HepG2 (cell line): Measurements from ENCODE around the gene LCN12. TPM values are rescaled to one million over a fixed set of nuclear protein-coding genes. Genes with fewer than 3 reads are reported as not detected.

ENCODE experiments used
- ATAC-seq: fragments of 200-7000 bp; cut with Tn5 transposase; 3 replicates; pipeline ENCODE4 v1.9.1; 2020; ENCODE audit warnings: mild to moderate bottlenecking, moderate library complexity
- BruUV-seq: library from RNA; stranded (reverse); fragments of 400-500 nt; replicated peaks from 2 replicates; lab custom pipeline; 2021; lab: Mats Ljungman, UMichigan
- CTCF ChIA-PET: fragments of 300-600 bp; formaldehyde crosslinking; extraction: SDS; loops from one replicate; lab custom pipeline; 2021; ENCODE audit warnings: low total read pairs, inconsistent platforms, low intra/inter-chr PET ratio; lab: Yijun Ruan, JAX
- POLR2A ChIA-PET: fragments of 350-600 bp; sonication (Branson Sonifier 250); formaldehyde crosslinking; loops from one replicate; lab custom pipeline; 2020; ENCODE audit warnings: antibody characterized with exemption, inconsistent platforms; lab: Yijun Ruan, JAX
- DNase-seq: peaks from one replicate; pipeline ENCODE4 v3.0.0-alpha.2; 2015; ENCODE audit warnings: low spot score
- FAIRE-seq: peaks from 3 replicates; lab custom pipeline; 2011; peaks lifted over from hg19 to GRCh38; lab: Jason Lieb, UNC
- H2AFZ ChIP-seq: one replicate; pipeline ENCODE4 v1.6.1; 2011; ENCODE audit warnings: low read length, inconsistent platforms
- H3K27ac ChIP-seq: fragments of 300-600 bp; 3 replicates; pipeline ENCODE4 v1.8.0; 2011; ENCODE audit warnings: mixed run types, mild to moderate bottlenecking, mixed read lengths, low read length, inconsistent platforms; ENCODE audit not compliant: insufficient read depth; ENCODE audit errors: extremely low read length
- H3K27me3 ChIP-seq, 2 experiments: fragments of 200-600 bp in 1 of 2; 2 replicates in 1 of 2; 3 replicates in 1 of 2; pipeline versions ENCODE4 v1.6.0 to v1.8.0; 2011; ENCODE audit warnings: low read length in 2 of 2, mild to moderate bottlenecking in 2 of 2, moderate library complexity in 2 of 2, inconsistent platforms in 1 of 2; ENCODE audit not compliant: insufficient read depth in 2 of 2, control insufficient read depth in 1 of 2
- H3K36me3 ChIP-seq, 2 experiments: fragments of 200-600 bp in 1 of 2; replicated peaks in 1 of 2; 2 replicates in 1 of 2; 3 replicates in 1 of 2; pipeline versions ENCODE4 v1.5.1 to v1.8.0; 2011; ENCODE audit warnings: low read length in 2 of 2, inconsistent platforms in 1 of 2; ENCODE audit not compliant: insufficient read depth in 2 of 2, control insufficient read depth in 1 of 2
- H3K4me1 ChIP-seq: 2 replicates; pipeline ENCODE4 v1.5.1; 2012; ENCODE audit warnings: low read length, inconsistent platforms; ENCODE audit not compliant: insufficient read depth
- H3K4me2 ChIP-seq: 2 replicates; pipeline ENCODE4 v1.6.0; 2011; ENCODE audit warnings: low read depth, low read length, inconsistent platforms
- H3K4me3 ChIP-seq, 3 experiments: fragments of 200-600 bp in 1 of 3; sonication (generic), shearing (Covaris generic) in 1 of 3; replicated peaks in 1 of 3; 2 replicates each; pipeline ENCODE4 v1.5.1; 2011 to 2016; ENCODE audit warnings: low read length in 3 of 3, inconsistent platforms in 2 of 3, low read depth in 2 of 3, mild to moderate bottlenecking in 2 of 3, control low read depth in 1 of 3, mixed read lengths in 1 of 3; ENCODE audit not compliant: insufficient read depth in 1 of 3
- H3K79me2 ChIP-seq: one replicate; pipeline ENCODE4 v1.6.1; 2011; ENCODE audit warnings: low read length, inconsistent platforms; ENCODE audit not compliant: insufficient read depth
- H3K9ac ChIP-seq: 2 replicates; pipeline ENCODE4 v1.6.0; 2011; ENCODE audit warnings: mild to moderate bottlenecking, low read depth, low read length, inconsistent platforms; ENCODE audit not compliant: insufficient read depth
- H3K9me3 ChIP-seq: 2 replicates; pipeline ENCODE4 v1.5.1; 2012; ENCODE audit warnings: mild to moderate bottlenecking, low read length
- H4K20me1 ChIP-seq: 2 replicates; pipeline ENCODE4 v1.6.0; 2011; ENCODE audit warnings: inconsistent platforms, mild to moderate bottlenecking, low read length, moderate library complexity; ENCODE audit not compliant: insufficient read depth
- DMAP1 ChIP-seq: IDR thresholded peaks from 2 replicates; pipeline ENCODE4 v1.6.1; 2016
- WGBS: methylation state at CpG from one replicate; pipeline ENCODE4 v1.1.6; 2017; ENCODE audit warnings: low lambda C conversion rate; 5-methylcytosine and 5-hydroxymethylcytosine counted together
- in situ Hi-C: cut with HindIII; loops from 2 replicates; pipeline ENCODE4 v1.10.0; 2017; ENCODE audit warnings: low pct_unique_long_range_greater_than_20kb; ENCODE audit not compliant: extremely low pct_ligation_motif_present
- intact Hi-C: fragments of 100-400 bp; cut with micrococcal nuclease; formaldehyde crosslinking; loops from one replicate; pipeline ENCODE4 v1.10.0; 2022; ENCODE audit not compliant: unreplicated experiment
- polyA plus RNA-seq, 8 experiments: library from polyadenylated mRNA; depleted of rRNA in 3 of 8; stranded (reverse) in 7 of 8; unstranded in 1 of 8; fragments of >200 nt; fragmentation: Illumina TruSeq in 4 of 8; extraction: Trizol in 4 of 8; gene quantifications; 2 replicates each; pipeline versions ENCODE4 v1.2.1 to v1.2.3, GENCODE V29; 2011 to 2016; ENCODE audit warnings: low read depth in 4 of 8, missing spikeins in 1 of 8, mixed read lengths in 1 of 8; ENCODE audit not compliant: insufficient read depth in 1 of 8
- total RNA-seq, 5 experiments: library from RNA; depleted of rRNA; stranded (reverse); fragments of >200 nt; fragmentation: Illumina TruSeq; extraction: Trizol; gene quantifications; 2 replicates each; pipeline ENCODE4 v1.2.3, GENCODE V29; 2016; ENCODE audit warnings: low read depth in 1 of 5
- TF ChIP-seq, protein P1 (sequence below): sonication (generic); formaldehyde crosslinking; IDR thresholded peaks from 2 replicates; pipeline ENCODE4 v1.4.0; 2020; ENCODE audit warnings: missing genetic modification reagents
- TF ChIP-seq, protein P2 (sequence below): sonication (generic); formaldehyde crosslinking; IDR thresholded peaks from 2 replicates; pipeline ENCODE4 v1.4.0; 2020; ENCODE audit warnings: missing genetic modification reagents

Gene LCN12
- total and polyA plus RNA-seq, 2 of the 13 experiments (the other 11 are each of a cell fraction or from before 2014, with no cell fraction given) = 3.4 to 6.9 TPM

GRCh38 chr9:136910197-136910900 is 41.7 kb upstream of the LCN12 start:
- Histone ChIP-seq H3K36me3 (peaks cover 27 to 63% of the 10 kb centered on the region in 2 experiments), H3K4me1 (no peaks in the 10 kb centered on the region), H3K9me3 (no peaks in the 10 kb centered on the region), H2AFZ (no peak overlapping the region), H3K79me2 (no peaks in the 10 kb centered on the region), H3K9ac (no peak overlapping the region), H3K27ac (no peak overlapping the region), H3K27me3 (no peaks in the 10 kb centered on the region), H4K20me1 (no peaks in the 10 kb centered on the region), H3K4me3 (no peak overlapping the region), H3K4me2 (no peak overlapping the region)
- FAIRE-seq = no peak
- DNase-seq = no peak
- intact Hi-C loops (no loop called here), in situ Hi-C loops (no loop called here)
- POLR2A ChIA-PET = interaction anchor here (0.7 kb wide), 1 partner anchor 415 kb away, joined by 3 read pairs; no protein-coding TSS in a partner anchor
- no peak for ATAC-seq
- no TSS peak for BruUV-seq
- TF ChIP-seq DMAP1 (CRISPR knock-in tag) = no peak
- TF ChIP-seq, protein P1, sequence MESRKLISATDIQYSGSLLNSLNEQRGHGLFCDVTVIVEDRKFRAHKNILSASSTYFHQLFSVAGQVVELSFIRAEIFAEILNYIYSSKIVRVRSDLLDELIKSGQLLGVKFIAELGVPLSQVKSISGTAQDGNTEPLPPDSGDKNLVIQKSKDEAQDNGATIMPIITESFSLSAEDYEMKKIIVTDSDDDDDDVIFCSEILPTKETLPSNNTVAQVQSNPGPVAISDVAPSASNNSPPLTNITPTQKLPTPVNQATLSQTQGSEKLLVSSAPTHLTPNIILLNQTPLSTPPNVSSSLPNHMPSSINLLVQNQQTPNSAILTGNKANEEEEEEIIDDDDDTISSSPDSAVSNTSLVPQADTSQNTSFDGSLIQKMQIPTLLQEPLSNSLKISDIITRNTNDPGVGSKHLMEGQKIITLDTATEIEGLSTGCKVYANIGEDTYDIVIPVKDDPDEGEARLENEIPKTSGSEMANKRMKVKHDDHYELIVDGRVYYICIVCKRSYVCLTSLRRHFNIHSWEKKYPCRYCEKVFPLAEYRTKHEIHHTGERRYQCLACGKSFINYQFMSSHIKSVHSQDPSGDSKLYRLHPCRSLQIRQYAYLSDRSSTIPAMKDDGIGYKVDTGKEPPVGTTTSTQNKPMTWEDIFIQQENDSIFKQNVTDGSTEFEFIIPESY = no peak
- TF ChIP-seq, protein P2, sequence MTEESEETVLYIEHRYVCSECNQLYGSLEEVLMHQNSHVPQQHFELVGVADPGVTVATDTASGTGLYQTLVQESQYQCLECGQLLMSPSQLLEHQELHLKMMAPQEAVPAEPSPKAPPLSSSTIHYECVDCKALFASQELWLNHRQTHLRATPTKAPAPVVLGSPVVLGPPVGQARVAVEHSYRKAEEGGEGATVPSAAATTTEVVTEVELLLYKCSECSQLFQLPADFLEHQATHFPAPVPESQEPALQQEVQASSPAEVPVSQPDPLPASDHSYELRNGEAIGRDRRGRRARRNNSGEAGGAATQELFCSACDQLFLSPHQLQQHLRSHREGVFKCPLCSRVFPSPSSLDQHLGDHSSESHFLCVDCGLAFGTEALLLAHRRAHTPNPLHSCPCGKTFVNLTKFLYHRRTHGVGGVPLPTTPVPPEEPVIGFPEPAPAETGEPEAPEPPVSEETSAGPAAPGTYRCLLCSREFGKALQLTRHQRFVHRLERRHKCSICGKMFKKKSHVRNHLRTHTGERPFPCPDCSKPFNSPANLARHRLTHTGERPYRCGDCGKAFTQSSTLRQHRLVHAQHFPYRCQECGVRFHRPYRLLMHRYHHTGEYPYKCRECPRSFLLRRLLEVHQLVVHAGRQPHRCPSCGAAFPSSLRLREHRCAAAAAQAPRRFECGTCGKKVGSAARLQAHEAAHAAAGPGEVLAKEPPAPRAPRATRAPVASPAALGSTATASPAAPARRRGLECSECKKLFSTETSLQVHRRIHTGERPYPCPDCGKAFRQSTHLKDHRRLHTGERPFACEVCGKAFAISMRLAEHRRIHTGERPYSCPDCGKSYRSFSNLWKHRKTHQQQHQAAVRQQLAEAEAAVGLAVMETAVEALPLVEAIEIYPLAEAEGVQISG (CRISPR knock-in tag) = no peak
- 98% methylated on average over 10 of the region's 12 CpGs for WGBS
- CTCF ChIA-PET = no interaction called here
